ENCODE measurements around the gene EIF2S2. TPM values are rescaled to one million over a fixed set of nuclear protein-coding genes. Genes with fewer than 3 reads are reported as not detected.

EIF2S2 gene
- total RNA-seq, 2 donors from 2014 or later: 37.2 to 51.3 TPM

- ATAC-seq (no peak), DNase-seq (no peak)
- intact Hi-C loops (cut with DNase I): no loop called here
Measured at GRCh38 chr20:34096699-34097444, 15.2 kb downstream of the EIF2S2 start.

DNA sequence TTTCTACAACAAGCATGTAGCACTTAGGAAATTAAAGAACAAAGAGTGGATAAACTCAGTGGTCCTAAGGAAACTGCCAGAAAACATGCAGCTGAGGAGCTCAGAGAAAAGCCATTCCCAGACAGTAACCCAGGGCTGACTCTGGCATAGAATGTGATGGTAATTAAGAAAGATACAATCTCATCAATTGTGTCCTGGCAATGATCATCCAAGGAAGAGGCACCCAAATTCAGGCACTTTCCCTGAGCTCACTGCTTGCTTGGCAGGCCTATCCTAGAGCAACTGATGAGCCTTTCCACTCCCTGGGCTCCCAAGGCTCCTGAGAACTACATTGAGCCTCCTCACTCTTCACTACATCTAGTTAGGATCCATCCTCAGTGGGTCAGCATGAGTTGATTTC is 16.2 kb downstream of the EIF2S2 start:
- DNase-seq: no peak
- intact Hi-C loops (cut with DNase I): no loop called here
- no peak for ATAC-seq

DNA sequence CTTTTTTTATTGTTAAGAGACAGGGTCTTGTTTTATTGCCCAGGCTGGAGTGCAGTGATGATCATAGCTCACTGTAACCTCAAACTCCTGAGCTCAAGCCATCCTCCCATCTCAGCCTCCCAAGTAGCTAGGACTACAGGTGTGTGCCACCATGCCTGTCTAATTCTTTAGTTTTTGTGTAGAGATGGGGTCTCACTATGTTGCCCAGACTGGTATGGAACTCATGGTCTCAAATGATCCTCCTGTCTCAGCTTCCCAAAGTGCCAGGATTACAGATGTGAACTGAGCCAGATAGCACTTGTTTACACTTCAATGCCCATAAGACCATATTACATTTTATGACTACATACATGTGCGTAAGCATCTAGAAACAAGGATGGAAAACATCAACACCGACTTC is 18.1 kb downstream of the EIF2S2 start:
- intact Hi-C loops (cut with DNase I): no loop called here
- no peak for ATAC-seq

DNA sequence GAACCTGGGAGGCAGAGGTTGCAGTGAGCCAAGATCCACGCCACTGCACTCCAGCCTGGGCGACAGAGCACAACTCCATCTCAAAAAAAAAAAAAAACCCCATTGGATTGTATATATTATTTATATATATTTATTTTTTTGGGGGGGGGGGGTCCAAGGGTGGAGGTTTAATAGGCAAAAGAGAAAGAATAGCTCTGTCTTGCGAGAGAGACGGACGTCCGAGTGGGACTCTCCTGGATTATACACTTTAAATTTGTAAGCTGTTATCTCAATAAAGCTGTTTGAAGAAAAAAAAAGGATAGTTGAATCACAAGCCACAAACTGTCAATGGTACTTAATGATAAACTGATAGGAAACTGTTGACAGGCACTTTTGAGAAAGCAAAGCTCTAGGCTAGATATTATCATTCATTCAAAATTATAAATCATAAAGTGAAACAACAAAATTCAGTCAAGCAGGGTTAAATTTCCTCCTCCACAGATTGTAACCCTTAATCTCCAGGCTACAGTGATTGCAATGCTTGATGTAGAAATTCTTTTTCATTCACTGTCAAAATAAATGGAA is 20.3 kb downstream of the EIF2S2 start:
- DNase-seq: no peak
- intact Hi-C loops (cut with DNase I): no loop called here
- no peak for ATAC-seq

More for the DNA sequence above, 18.1 kb downstream of the EIF2S2 start:
- no peak for DNase-seq

DNA sequence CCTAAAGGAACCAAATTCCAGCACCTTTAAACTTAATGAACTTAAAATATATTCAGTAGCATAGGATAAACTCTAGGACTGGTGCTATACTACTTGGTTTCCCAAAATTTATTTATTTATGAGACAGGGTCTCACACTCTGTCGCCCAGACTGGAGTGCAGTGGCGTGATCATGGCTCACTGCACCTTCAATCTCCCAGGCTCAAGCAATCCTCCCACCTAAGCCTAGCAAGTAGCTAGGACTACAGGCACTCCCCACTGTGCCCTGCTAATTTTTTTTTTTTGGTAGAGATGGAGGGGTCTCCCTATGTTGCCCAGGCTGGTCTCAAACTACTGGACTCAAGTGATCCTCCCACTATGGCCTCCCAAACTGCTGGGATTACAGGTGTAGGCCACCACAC is 21.4 kb downstream of the EIF2S2 start:
- intact Hi-C loops (cut with DNase I): no loop called here
- DNase-seq (no peak), ATAC-seq (no peak)

- peak; percentile 34 for DNase-seq
- intact Hi-C loops (cut with DNase I): no loop called here
- peak; percentile 66 to 84 for ATAC-seq
Measured at GRCh38 chr20:34089655-34090345, 22.2 kb downstream of the EIF2S2 start.

DNA sequence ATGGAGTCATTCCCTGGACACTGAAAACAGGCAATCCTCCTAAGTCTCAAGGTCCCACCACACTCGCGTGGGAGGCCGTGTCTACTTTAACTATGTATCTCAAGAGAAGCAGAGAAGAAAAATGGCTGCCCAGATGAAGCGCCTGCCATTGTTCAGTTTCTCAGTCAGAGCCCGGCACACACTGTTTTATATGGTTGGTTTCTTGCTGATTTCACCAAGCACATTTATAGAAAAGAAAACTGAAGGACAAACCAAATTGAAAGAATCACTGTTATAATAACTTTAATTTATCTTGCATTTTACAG is 22.9 kb downstream of the EIF2S2 start:
- intact Hi-C loops (cut with DNase I): no loop called here
- DNase-seq (no peak), ATAC-seq (no peak)

GRCh38 chr20:34088305-34089174 is 23.5 kb downstream of the EIF2S2 start:
- intact Hi-C loops (cut with DNase I): no loop called here
- ATAC-seq (no peak), DNase-seq (no peak)

DNA sequence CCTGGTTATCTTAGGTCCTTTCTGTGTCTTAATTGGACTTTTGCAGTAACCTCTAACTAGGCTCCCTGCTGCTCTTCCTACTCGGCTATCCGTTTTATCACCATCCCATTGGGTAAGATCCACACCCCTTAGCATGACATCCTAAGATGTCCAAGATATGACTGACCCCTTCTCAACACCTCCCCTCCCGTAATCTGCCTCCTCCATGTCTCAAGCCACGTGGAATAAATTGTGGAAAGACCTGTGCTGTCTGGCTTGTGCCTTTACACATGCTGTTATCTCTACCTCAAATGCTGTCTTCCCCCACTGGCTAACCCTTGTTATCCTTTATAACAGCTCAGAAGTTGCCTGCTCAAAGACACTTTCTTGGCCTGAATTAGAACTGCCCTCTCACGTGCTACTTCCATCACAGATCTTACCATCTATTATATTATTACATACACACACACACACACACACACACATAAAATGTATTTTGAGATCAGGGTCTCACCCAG is 26.5 kb downstream of the EIF2S2 start:
- intact Hi-C loops (cut with DNase I): no loop called here
- DNase-seq: no peak
- ATAC-seq: no peak

- intact Hi-C loops (cut with DNase I): no loop called here
- ATAC-seq (no peak), DNase-seq (no peak)
Measured at GRCh38 chr20:34084227-34084923, 27.7 kb downstream of the EIF2S2 start.

- intact Hi-C loops (cut with DNase I): no loop called here
- no peak for DNase-seq
- no peak for ATAC-seq
Measured at GRCh38 chr20:34083781-34084180, 28.3 kb downstream of the EIF2S2 start.

GRCh38 chr20:34083137-34083536 is 28.9 kb downstream of the EIF2S2 start:
- peak; percentile 90 to 91 for ATAC-seq
- peak; percentile 79 for DNase-seq
- intact Hi-C loops (cut with DNase I): no loop called here

- no peak for ATAC-seq
Measured at GRCh38 chr20:34082232-34082887, 29.7 kb downstream of the EIF2S2 start.

GRCh38 chr20:34079818-34080217 is 32.2 kb downstream of the EIF2S2 start:
- intact Hi-C loops (cut with DNase I): no loop called here
- ATAC-seq (no peak), DNase-seq (no peak)

More at GRCh38 chr20:34082232-34082887, 29.7 kb downstream of the EIF2S2 start:
- no peak for DNase-seq
- intact Hi-C loops (cut with DNase I): no loop called here

GRCh38 chr20:34078540-34078939 is 33.5 kb downstream of the EIF2S2 start:
- intact Hi-C loops (cut with DNase I): no loop called here
- ATAC-seq (no peak), DNase-seq (no peak)

GRCh38 chr20:34076952-34077351 is 35.1 kb downstream of the EIF2S2 start:
- intact Hi-C loops (cut with DNase I): no loop called here
- DNase-seq (no peak), ATAC-seq (no peak)

DNA sequence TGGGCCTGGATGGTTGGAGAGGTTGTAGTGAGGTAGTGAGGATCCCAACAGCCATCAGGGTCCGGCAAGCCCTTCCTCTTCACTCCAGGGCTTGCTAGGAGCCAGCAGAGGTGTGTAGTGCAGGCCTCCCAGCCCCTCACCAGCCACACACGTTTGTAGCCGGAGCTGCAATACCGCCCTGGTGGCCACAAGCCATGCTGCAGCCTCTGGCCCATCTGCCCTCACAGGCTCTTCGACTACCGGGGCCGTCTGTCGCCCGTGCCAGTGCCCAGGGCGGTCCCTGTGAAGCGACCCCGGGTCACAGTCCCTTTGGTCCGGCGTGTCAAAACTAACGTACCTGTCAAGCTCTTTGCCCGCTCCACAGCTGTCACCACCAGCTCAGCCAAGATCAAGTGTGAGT is 36.4 kb downstream of the EIF2S2 start:
- no peak for ATAC-seq
- intact Hi-C loops (cut with DNase I): no loop called here
- DNase-seq: no peak

DNA sequence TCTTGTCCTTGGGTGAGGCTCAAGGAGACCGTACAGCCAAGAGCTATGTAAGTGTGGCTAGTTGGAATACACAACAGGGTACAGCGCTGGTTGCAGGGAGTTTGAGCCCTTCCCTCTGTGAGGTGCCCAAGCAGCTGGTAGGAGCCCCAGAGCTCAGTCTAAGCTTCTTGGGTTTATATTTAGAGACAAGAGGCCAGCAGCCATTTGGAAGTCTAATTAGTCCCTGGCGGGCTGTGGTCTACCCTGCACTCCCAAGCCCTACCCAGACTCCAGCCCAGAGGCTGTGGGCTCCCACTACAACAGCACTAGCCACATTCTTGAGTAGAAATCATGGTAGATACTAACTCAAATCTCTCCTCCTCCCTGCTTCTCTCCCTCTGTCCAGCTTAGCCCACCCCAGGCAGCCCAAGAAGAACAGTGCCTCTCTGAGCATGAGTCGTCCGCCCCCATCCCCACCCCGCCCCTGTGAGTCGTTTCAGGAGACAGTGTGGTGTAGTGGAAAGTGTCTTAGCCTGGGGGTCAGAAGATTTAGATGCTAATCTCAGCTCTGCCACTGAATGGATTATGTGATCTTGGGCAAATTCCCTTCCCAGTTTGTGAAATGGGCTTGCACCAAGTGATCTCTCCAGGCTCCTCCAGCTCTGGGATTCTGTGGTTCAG is 37.8 kb downstream of the EIF2S2 start:
- intact Hi-C loops (cut with DNase I): no loop called here
- ATAC-seq: no peak
- DNase-seq: no peak

Measured in left cardiac atrium (tissue), 4 donors.